Thymus (tissue), 14 donors: ENCODE measurements around the gene RBPMS2. TPM values are rescaled to one million over a fixed set of nuclear protein-coding genes. Genes with fewer than 3 reads are reported as not detected.
"Not testable (repeated sequence)": the region's sequence is repeated elsewhere in the genome, so short reads cannot be mapped to it uniquely, and the experiment has no call there.

Experiments used
- DNase-seq, 9 donors: peaks; one replicate each; pipeline ENCODE4 v3.0.0-alpha.2; 2013; ENCODE audit warnings: low spot score in 9 of 9, low read depth in 6 of 9, missing footprints in 1 of 9
- H3K27ac ChIP-seq, 2 donors: one replicate each; pipeline ENCODE4 v1.5.1; 2013; ENCODE audit warnings: control low read depth in 1 of 2, low read depth in 1 of 2, low read length in 1 of 2, mild to moderate bottlenecking in 1 of 2, moderate library complexity in 1 of 2
- H3K27me3 ChIP-seq, 2 donors: one replicate each; pipeline ENCODE4 v1.5.1; 2013; ENCODE audit warnings: low read length in 1 of 2; ENCODE audit not compliant: control insufficient read depth in 2 of 2, insufficient read depth in 1 of 2
- H3K36me3 ChIP-seq, 2 donors: one replicate each; pipeline ENCODE4 v1.5.1; 2013; ENCODE audit warnings: low read length in 1 of 2, mild to moderate bottlenecking in 1 of 2, moderate library complexity in 1 of 2; ENCODE audit not compliant: control insufficient read depth in 2 of 2, insufficient read depth in 2 of 2
- H3K4me1 ChIP-seq, 2 donors: one replicate each; pipeline ENCODE4 v1.5.1; 2013; ENCODE audit warnings: low read length in 2 of 2; ENCODE audit not compliant: control insufficient read depth in 2 of 2, insufficient read depth in 2 of 2
- H3K4me3 ChIP-seq, 2 donors: one replicate each; pipeline ENCODE4 v1.5.1; 2013; ENCODE audit warnings: low read length in 2 of 2, control low read depth in 1 of 2, mild to moderate bottlenecking in 1 of 2
- H3K9me3 ChIP-seq, 2 donors: one replicate each; pipeline ENCODE4 v1.5.1; 2013; ENCODE audit warnings: low read length in 1 of 2, mild to moderate bottlenecking in 1 of 2; ENCODE audit not compliant: control insufficient read depth in 2 of 2, insufficient read depth in 1 of 2
- WGBS: extraction: QIAGEN DNeasy Blood & Tissue Kit; methylation state at CpG from one replicate; pipeline ENCODE4 v1.1.7; 2013; 5-methylcytosine and 5-hydroxymethylcytosine counted together
- long read RNA-seq, 10 donors: transcript quantifications; one replicate each; lab custom pipeline, GENCODE V29; 2026
- polyA plus RNA-seq: library from polyadenylated mRNA; stranded (reverse); fragments of 200-250 nt; gene quantifications from one replicate; pipeline ENCODE4 v1.2.3, GENCODE V29; 2013
- total RNA-seq: library from RNA; stranded (reverse); fragments of 120-200 nt; gene quantifications from one replicate; pipeline ENCODE4 v1.2.4, GENCODE V29; 2013
- donor health status: healthy.

Gene RBPMS2
- total RNA-seq (0.19 TPM), polyA plus RNA-seq (4.2 TPM)
- long read RNA-seq, donor 1: 0 reads
- long read RNA-seq, donor 2: 0 reads
- long read RNA-seq, donor 3, partial matches to known transcripts: 0 of 1 reads
- long read RNA-seq, donor 3, other reads (novel, unspliced or antisense): 0 of 1 reads
- long read RNA-seq, donor 4: 0 reads
- long read RNA-seq, donor 5, partial matches to known transcripts: 5 of 7 reads
- long read RNA-seq, donor 5, other reads (novel, unspliced or antisense): 0 of 7 reads
- long read RNA-seq, donor 6, partial matches to known transcripts: 0 of 3 reads
- long read RNA-seq, donor 6, other reads (novel, unspliced or antisense): 0 of 3 reads
- long read RNA-seq, donor 7, partial matches to known transcripts: 0 of 1 reads
- long read RNA-seq, donor 7, other reads (novel, unspliced or antisense): 0 of 1 reads
- long read RNA-seq, donor 8, partial matches to known transcripts: 0 of 3 reads
- long read RNA-seq, donor 8, other reads (novel, unspliced or antisense): 0 of 3 reads
- long read RNA-seq, donor 9: 0 reads
- long read RNA-seq, donor 10: 0 reads

DNA sequence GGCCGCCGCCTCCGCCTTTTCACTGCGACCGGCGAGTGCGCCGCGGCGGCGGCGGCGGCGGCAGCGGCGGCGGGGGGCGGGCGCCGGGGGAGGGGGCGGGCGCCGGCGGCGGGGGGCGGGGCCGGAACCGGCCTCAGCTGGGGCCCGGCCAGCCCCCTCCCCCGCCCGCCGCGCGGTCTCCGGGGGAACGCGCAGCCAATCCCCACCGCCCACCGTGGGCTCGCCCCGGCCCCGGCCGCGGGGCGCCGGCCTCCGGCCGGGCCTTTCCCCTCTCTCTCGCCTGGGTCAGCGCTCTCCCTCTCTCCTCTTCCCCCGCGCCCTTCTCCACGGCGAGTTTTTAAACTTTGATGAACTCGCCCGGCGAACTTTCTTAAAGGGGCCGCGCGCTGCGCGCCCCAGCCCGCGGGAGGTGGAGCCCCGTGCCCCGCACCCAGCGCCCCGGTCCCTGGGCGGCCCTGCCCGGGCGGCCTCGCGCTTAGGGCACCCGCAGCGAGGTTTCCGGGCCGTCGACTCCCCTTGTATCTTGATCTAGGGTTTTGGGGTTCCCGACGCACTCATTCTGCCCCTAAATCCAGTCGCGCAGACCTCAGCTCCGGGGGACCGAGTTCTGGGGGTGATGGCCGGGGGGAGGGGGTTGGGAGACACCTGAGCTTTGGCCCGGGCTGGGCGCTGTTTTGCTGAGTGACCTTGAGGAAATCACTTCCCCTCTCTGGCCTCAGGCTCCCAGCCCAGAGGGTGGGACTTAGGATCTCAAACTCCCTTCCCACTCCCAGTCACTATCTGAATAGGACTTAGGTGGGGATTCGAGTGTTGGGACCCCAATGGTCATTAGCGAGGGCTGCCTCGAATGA lies at the start of gene RBPMS2:
Gene RBPMS2, minus strand, starts transcription at position 39 of the 851 bp plus-strand sequence. CDS start 270 bp downstream, outside the sequence.
- no peak for DNase-seq

DNA sequence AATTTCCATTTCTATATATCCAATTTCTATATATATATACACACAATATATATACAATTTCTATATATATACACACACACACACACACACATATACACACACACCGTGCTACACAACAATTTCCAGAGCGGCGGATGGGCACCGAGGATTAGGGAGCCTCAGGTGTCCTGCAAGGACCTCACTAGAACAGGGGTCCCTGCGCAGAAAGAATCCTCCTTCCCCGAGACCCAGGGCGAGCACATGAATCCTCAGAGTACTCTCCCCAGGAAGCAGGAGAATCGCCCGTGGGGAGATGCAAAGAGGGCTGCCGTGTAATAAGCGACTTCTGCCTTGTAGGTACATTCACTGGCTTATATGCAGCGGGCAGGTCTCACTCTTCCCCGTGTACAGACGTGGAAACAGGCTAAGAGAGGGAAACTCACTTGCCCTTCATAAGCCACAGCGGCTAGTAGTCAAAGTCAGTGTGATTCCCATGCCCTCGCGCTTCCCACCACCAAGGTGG lies 49.6 kb upstream of the RBPMS2 start:
- Histone ChIP-seq H3K4me3 (peak overlapping the region; percentile 55 to 57), H3K27ac (peak overlapping the region in 1 of 2 donors; percentile 41), H3K9me3 (no peaks in the 10 kb centered on the region), H3K27me3 (peaks cover 0 to 16% of the 10 kb centered on the region in 2 donors), H3K4me1 (peaks cover 12 to 31% of the 10 kb centered on the region in 2 donors), H3K36me3 (peaks cover 17 to 23% of the 10 kb centered on the region in 2 donors)
- DNase-seq: peak in 1 of 9 donors; percentile 45
- WGBS: 3% methylated on average over 17 of the region's 17 CpGs

More for the DNA sequence above, at the start of gene RBPMS2:
- Histone ChIP-seq H3K4me3 (peak within 1 kb of the TSS; percentile 22 to 59), H3K27me3 (peaks cover 39 to 81% of the 10 kb centered on the region in 2 donors), H3K9me3 (peaks cover 0 to 4% of the 10 kb centered on the region in 2 donors), H3K27ac (no peak within 1 kb of the TSS), H3K4me1 (peaks cover 0 to 9% of the 10 kb centered on the region in 2 donors), H3K36me3 (no peaks in the 10 kb centered on the region)
- 1% methylated on average over 86 of the region's 90 CpGs for WGBS

DNA sequence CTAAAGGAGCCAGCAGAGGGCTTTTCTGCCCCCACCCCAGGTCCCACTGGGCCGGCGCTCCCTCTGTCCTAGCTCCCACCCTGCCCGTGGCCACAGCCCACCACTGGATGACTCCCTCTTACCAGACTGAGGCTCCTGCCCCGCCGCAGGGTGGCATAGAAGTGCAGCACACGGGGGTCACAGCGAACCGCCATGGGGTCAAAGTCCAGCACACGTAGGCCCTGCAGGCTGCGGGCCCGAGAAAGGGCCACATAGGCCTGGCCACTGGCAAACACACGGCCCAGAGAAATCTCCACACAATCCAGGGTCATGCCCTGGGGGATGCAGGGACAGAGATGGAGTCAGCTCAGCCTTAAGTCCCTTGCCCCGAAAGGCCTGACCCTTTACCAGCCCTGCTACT lies 41.1 kb upstream of the RBPMS2 start:
- no peak overlapping the region for H3K4me3 ChIP-seq
- H3K4me1 ChIP-seq: no peaks in the 10 kb centered on the region
- DNase-seq: no peak
- WGBS: over 99% methylated on average over 13 of the region's 13 CpGs
- no peaks in the 10 kb centered on the region for H3K9me3 ChIP-seq
- H3K36me3 ChIP-seq: peaks cover 27 to 42% of the 10 kb centered on the region in 2 donors
- no peaks in the 10 kb centered on the region for H3K27me3 ChIP-seq
- no peak overlapping the region for H3K27ac ChIP-seq

DNA sequence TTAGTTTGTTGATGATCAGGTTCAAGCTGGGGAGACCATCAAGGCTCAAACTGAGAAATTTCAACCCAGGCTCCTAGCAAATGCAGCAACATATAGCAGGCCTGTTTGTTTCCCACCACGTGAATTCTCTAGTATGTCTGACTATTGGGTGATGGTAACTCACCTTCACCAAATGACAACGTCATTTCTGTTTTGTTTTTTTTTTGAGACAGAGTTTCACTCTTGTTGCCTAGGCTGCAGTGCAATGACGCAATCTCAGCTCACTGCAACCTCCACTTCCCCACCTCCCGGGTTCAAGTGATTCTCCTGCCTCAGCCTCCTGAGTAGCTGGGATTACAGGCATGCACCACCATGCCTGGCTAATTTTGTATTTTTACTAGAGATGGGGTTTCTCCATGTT lies 39.6 kb upstream of the RBPMS2 start:
- peaks cover 15 to 35% of the 10 kb centered on the region in 2 donors for H3K36me3 ChIP-seq
- not testable (repeated sequence) for H3K4me3 ChIP-seq, H3K27ac ChIP-seq, DNase-seq, H3K4me1 ChIP-seq, H3K9me3 ChIP-seq, H3K27me3 ChIP-seq
- WGBS: 94% methylated on average over 4 of the region's 4 CpGs

DNA sequence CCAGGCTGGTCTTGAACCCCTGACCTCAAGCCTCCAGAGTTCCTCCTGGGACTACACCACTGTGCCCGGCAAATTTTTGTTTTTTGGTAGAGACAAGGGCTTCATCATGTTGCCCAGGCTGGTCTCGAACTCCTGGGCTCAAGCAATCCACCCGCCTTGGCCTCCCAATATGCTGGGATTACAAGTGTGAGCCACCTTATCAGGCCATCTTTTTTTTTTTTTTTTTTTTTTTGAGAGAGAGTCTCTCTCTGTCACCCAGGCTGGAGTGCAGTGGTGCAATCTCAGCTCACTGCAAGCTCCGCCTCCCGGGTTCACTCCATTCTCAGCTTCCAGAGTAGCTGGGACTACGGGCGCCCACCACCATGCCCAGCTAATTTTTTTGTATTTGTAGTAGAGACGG lies 38.9 kb upstream of the RBPMS2 start:
- not testable (repeated sequence) for H3K4me1 ChIP-seq, H3K9me3 ChIP-seq, H3K4me3 ChIP-seq, H3K27ac ChIP-seq, DNase-seq, H3K27me3 ChIP-seq
- H3K36me3 ChIP-seq: peaks cover 13 to 30% of the 10 kb centered on the region in 2 donors
- 98% methylated on average over 8 of the region's 8 CpGs for WGBS

DNA sequence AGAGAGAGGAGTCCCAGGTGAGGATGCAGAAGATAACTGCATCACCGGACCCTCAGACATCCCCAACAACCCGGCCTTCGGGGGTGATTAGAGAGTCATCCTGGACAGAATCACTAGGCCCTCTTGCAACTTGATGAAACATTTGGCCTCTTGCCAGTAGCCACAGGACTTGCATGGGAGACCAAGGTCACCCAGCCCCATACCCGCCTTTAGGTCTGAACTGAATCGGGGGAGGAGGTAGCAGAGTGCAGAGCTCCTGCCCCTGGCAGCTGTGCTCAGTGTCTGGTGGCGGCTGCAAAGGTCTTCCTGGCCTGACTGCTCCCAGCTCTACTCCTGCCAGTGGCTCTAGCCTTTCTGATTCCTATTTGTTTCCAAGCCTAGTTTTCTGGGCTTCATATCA lies 37.7 kb upstream of the RBPMS2 start:
- no peak for DNase-seq

DNA sequence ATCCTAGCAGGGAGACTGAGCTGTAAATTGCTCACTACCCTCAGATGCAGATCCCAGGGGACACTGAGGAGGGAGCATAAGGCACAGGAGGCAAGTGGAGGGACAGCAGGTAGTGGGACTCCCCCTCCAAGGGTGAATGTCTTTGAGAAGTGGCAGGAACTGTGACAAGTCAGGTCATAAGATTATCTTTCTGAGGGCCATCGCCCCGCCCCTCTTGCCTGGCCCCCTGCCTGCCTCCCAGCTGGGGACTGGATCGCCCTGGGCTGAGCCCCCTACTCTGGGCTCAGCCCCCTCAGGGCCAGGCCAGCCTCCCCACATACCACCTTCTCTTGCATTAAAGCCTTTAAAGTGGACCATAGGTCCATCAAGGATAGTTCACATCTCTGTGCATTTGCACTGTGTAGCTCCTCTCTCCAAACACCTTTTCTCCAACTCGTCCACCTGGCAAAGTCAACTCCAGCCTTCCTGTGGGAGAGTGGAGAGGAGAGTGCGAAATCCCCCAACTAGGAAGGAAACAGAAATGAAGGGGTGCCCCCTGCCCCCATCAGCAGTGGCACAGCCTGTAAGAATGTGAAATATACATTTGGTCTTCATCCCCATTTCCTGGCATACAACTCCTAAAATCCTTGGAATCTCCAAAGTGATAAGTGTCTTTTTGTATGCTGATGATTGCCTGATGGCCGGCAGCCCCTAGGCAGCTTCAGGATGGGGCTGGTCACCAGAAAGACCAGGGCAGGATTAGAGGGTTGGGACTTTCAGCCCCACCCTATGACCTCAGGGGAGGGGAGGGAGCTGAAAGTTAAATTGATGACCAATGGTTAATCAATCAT lies 35.3 kb upstream of the RBPMS2 start:
- DNase-seq: no peak
- Histone ChIP-seq H3K9me3 (no peaks in the 10 kb centered on the region), H3K27ac (no peak overlapping the region)

More for the DNA sequence above, 37.7 kb upstream of the RBPMS2 start:
- WGBS: 90% methylated on average over 6 of the region's 6 CpGs
- Histone ChIP-seq H3K27me3 (peaks cover 3 to 6% of the 10 kb centered on the region in 2 donors), H3K4me1 (no peaks in the 10 kb centered on the region), H3K9me3 (no peaks in the 10 kb centered on the region), H3K4me3 (no peak overlapping the region), H3K36me3 (peaks cover 3 to 19% of the 10 kb centered on the region in 2 donors), H3K27ac (no peak overlapping the region)

More for the DNA sequence above, 35.3 kb upstream of the RBPMS2 start:
- peaks cover 3 to 6% of the 10 kb centered on the region in 2 donors for H3K27me3 ChIP-seq
- 96% methylated on average over 6 of the region's 6 CpGs for WGBS
- H3K4me1 ChIP-seq: no peaks in the 10 kb centered on the region
- no peak overlapping the region for H3K4me3 ChIP-seq
- peaks cover 0 to 4% of the 10 kb centered on the region in 2 donors for H3K36me3 ChIP-seq
